Adrenal gland (tissue), 12 donors: ENCODE results near the gene SH3BP2. TPM values are rescaled to one million over a fixed set of nuclear protein-coding genes. Genes with fewer than 3 reads are reported as not detected.

Source experiments
- DNase-seq, 7 donors: peaks; one replicate each; pipeline ENCODE4 v3.0.0-alpha.2; 2019 to 2020
- H3K27ac ChIP-seq, 5 donors: fragments of 200-600 bp; sonication (generic) in 4 of 5; 1 replicate in 3 of 5; 2 replicates in 2 of 5; pipeline versions ENCODE4 v1.5.1 to v1.8.0; 2016 to 2020; ENCODE audit warnings: mild to moderate bottlenecking in 1 of 5
- H3K27me3 ChIP-seq: fragments of 200-600 bp; 2 replicates; pipeline ENCODE4 v1.8.0; 2021
- H3K36me3 ChIP-seq, 2 donors: fragments of 200-600 bp; replicated peaks in 1 of 2; 1 replicate in 1 of 2; 2 replicates in 1 of 2; pipeline versions ENCODE4 v1.5.1 to v1.8.0; 2018 to 2022
- H3K4me1 ChIP-seq, 2 donors: fragments of 200-600 bp; replicated peaks in 1 of 2; 1 replicate in 1 of 2; 2 replicates in 1 of 2; pipeline versions ENCODE4 v1.5.1 to v1.8.0; 2018 to 2021
- H3K4me3 ChIP-seq, 4 donors: fragments of 200-600 bp; sonication (generic) in 3 of 4; one replicate each; pipeline ENCODE4 v1.5.1; 2016 to 2018
- H3K9me3 ChIP-seq, 3 donors: fragments of 200-600 bp; sonication (generic) in 1 of 3; replicated peaks in 1 of 3; 1 replicate in 2 of 3; 2 replicates in 1 of 3; pipeline versions ENCODE4 v1.5.1 to v1.8.0; 2016 to 2021
- POLR2A ChIP-seq, 2 donors: fragments of 450-650 bp; IDR thresholded peaks; one replicate each; pipeline ENCODE4 v1.6.1; 2017; ENCODE audit warnings: antibody characterized with exemption in 2 of 2, mild to moderate bottlenecking in 2 of 2, moderate library complexity in 1 of 2
- WGBS, 4 donors: extraction: QIAGEN DNeasy Blood & Tissue Kit in 2 of 4; methylation state at CpG; one replicate each; pipeline versions ENCODE4 v1.1.5 to v1.1.7; 2013 to 2017; 5-methylcytosine and 5-hydroxymethylcytosine counted together
- intact Hi-C, 2 donors: fragments of 100-400 bp; cut with DNase I; formaldehyde crosslinking; loops; one replicate each; pipeline versions ENCODE4 v1.14.1 to v1.15.0; 2022 to 2023
- polyA plus RNA-seq, 3 donors: library from polyadenylated mRNA; stranded (reverse); fragments of 200-250 nt in 2 of 3; fragments of 350-450 nt in 1 of 3; fragmentation: Illumina TruSeq in 1 of 3; extraction: RNeasy Lipid Tissue Mini Kit (QIAGEN cat#74804) in 1 of 3; gene quantifications; one replicate each; pipeline ENCODE4 v1.2.3, GENCODE V29; 2013 to 2014
- total RNA-seq, 9 donors: library from RNA; depleted of rRNA in 4 of 9; stranded (reverse); fragments of >200 nt in 4 of 9; fragments of 120-200 nt in 1 of 9; fragmentation: NEBNext Ultra II Directional in 1 of 9; extraction: Animal tissue kit (Norgen Biotek cat#: 25700) in 1 of 9; gene quantifications; one replicate each; pipeline versions ENCODE4 v1.1.0 to v1.2.4, GENCODE V29; 2013 to 2023
- TF ChIP-seq, protein P1 (sequence below), 6 experiments: fragments of 450-650 bp in 4 of 6; fragments of 200-600 bp in 2 of 6; sonication (generic) in 1 of 6; IDR thresholded peaks; 1 replicate in 5 of 6; 2 replicates in 1 of 6; pipeline versions ENCODE4 v1.5.1 to v1.8.0; 2016 to 2021; ENCODE audit warnings: antibody characterized with exemption in 6 of 6, mild to moderate bottlenecking in 2 of 6, moderate library complexity in 1 of 6
- donor health status: healthy with polysubstance abuse.
- donor health status: Bipolar disorder and iron deficiency.
- donor health status: DM: yes; HTN: yes; CAD: no.
- donor health status: DM: no; HTN: no; CAD: no.
- donor health status: DM: no; HTN: no; CAD: no.
- donor health status: DM: yes; HTN: yes; CAD: no.

SH3BP2 gene
- total and polyA plus RNA-seq, 12 donors: 7.7 to 160 (median 36.3) TPM

DNA sequence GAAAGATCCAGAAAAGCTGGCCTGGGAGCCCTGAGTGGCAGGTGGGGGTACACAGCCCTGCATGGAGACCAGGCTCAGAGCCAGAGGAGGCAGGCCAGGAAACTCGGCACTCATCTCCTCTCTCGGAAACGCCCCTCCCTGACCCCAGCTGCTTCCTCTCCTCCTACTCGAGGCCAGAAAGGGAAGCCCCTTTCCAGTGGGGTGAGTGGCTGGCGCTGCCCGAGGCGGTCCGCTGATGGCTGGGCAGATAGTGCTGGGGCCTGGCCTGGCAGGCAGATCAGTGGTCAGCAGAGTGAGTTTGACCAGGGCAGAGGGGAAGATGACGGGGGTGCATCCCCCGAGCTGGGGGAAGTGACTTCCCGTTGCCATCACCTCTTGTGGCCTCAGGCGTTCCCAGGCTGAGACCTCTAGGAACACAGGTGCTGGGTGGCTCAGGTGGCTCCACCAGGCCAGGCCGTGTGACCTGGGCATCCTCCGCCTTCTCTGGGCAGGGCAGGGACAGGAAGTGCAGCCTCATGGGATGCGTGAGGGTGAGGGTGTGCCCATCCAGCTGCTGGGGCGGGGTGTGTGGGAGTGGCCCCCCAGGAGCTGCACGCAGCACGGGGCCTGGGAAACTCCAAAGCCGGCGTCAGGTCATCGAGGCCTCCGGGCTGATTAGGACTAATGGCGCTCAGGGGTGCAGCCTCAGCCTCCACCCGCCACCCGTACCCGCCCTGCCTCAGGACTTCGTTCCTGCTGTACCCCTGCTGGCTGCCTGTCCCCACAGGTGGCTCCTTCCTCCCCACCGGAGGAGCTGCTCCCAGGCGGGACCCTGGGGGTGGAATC, 5.7 kb downstream of the SH3BP2 start:
- 60 to 68% (median 67%) methylated on average over 1 to 29 of the region's 29 CpGs for WGBS, 4 donors
- DNase-seq: peak; percentile 58 to 86 (median 70)
- H3K9me3 ChIP-seq: no peaks in the 10 kb centered on the region
- intact Hi-C loops: no loop called here
- peak overlapping the region; percentile 9 to 89 (median 65) for H3K27ac ChIP-seq
- no peaks in the 10 kb centered on the region for H3K36me3 ChIP-seq
- H3K4me1 ChIP-seq: peaks cover 32 to 90% of the 10 kb centered on the region in 2 donors
- H3K4me3 ChIP-seq: peak overlapping the region in 1 of 4 donors; percentile 28
- TF ChIP-seq, protein P1, sequence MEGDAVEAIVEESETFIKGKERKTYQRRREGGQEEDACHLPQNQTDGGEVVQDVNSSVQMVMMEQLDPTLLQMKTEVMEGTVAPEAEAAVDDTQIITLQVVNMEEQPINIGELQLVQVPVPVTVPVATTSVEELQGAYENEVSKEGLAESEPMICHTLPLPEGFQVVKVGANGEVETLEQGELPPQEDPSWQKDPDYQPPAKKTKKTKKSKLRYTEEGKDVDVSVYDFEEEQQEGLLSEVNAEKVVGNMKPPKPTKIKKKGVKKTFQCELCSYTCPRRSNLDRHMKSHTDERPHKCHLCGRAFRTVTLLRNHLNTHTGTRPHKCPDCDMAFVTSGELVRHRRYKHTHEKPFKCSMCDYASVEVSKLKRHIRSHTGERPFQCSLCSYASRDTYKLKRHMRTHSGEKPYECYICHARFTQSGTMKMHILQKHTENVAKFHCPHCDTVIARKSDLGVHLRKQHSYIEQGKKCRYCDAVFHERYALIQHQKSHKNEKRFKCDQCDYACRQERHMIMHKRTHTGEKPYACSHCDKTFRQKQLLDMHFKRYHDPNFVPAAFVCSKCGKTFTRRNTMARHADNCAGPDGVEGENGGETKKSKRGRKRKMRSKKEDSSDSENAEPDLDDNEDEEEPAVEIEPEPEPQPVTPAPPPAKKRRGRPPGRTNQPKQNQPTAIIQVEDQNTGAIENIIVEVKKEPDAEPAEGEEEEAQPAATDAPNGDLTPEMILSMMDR (IDR thresholded peaks at IDR 0.05): no peak
- TF ChIP-seq POLR2A (IDR thresholded peaks at IDR 0.05): no peak
- no peaks in the 10 kb centered on the region for H3K27me3 ChIP-seq

DNA sequence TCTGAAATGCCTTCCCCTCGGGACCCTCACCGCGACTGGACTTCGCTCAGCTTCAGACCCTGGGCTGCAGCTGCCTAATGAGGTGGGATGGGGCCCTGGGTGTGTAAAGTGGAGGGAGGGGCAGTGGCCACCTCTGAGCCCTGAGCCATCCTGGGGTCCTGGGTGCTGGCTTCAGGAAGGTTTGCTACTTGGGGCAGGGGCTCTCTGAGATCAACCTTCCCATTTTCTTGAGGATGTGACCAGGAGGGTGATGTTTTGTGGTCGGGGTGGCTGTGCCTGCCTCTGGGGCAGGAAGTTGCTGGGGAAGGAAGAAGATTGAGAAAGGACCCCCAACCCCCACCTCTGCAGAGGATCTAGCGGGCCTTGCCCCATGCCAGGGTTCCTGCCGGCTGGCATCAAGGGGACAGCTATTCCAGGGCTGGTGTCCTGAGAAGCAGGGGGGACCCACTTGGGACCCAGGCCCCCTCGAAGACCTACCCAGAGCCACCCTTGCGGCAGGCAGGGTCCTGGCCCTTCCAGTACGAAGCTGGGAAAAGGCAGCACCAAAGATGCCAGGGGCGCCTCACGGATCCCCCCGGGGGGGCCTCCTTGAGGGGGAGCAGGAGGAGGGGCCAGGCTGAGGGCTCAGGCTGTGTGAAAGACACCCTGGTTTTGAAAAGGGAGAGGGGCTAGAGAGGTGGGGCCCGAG, 6.5 kb downstream of the SH3BP2 start:
- H3K4me1 ChIP-seq: peaks cover 28 to 90% of the 10 kb centered on the region in 2 donors
- intact Hi-C loops: no loop called here
- peak overlapping the region in 1 of 4 donors; percentile 28 for H3K4me3 ChIP-seq
- 66 to 77% (median 66%) methylated on average over 5 to 14 of the region's 14 CpGs for WGBS, 4 donors
- peak overlapping the region in 4 of 5 donors; percentile 51 to 89 (median 76) for H3K27ac ChIP-seq
- peak in 5 of 7 donors; percentile 20 to 44 (median 36) for DNase-seq
- no peak for TF ChIP-seq POLR2A (IDR thresholded peaks at IDR 0.05)
- TF ChIP-seq, protein P1 (IDR thresholded peaks at IDR 0.05): no peak
- no peaks in the 10 kb centered on the region for H3K9me3 ChIP-seq
- no peaks in the 10 kb centered on the region for H3K36me3 ChIP-seq
- no peaks in the 10 kb centered on the region for H3K27me3 ChIP-seq

DNA sequence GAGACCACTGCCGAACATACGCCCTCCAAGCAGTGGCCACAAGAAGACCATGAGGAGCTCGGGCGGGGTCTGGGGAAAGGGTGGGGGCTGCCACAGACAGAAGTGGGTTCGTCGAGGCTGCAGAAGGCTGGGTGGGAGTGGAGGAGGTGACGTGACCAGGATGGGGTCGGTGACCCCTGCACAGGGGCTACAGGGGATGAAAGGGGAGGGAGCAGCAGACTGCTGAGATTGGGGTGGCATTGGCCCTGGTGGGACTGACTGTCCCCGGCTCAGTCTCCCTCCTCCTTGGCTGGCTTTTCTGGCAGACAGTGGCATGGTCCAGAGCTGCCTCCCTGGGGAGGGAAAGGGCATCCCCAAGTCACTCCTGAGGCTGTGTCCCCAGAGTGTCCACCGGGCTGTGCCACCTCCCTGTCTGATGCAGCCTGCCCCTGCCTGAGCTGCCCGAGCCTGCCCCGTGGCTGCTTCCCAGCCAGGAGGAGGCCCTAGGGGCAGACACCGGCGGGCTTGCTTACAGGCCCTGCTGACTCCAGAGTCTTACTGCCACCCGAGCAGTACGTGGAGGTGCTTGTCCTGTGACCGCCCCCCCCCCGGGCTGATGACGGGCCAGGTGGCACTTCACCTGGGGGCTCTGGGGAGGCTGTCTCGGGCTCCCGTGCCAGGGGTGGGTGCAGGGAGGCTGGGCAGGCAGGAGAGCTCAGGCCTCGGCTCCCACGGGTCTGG, 7.2 kb downstream of the SH3BP2 start:
- H3K9me3 ChIP-seq: no peaks in the 10 kb centered on the region
- 54 to 73% (median 62%) methylated on average over 8 to 23 of the region's 23 CpGs for WGBS, 4 donors
- peak overlapping the region; percentile 29 to 89 (median 65) for H3K27ac ChIP-seq
- intact Hi-C loops: no loop called here
- H3K4me3 ChIP-seq: peak overlapping the region in 2 of 4 donors; percentile 1 to 28
- no peaks in the 10 kb centered on the region for H3K36me3 ChIP-seq
- peaks cover 25 to 90% of the 10 kb centered on the region in 2 donors for H3K4me1 ChIP-seq
- TF ChIP-seq POLR2A (IDR thresholded peaks at IDR 0.05): no peak
- TF ChIP-seq, protein P1 (IDR thresholded peaks at IDR 0.05): no peak
- DNase-seq: peak in 6 of 7 donors; percentile 20 to 66 (median 33)
- H3K27me3 ChIP-seq: no peaks in the 10 kb centered on the region
